Measurements from ENCODE around the gene FNDC1. TPM values are rescaled to one million over a fixed set of nuclear protein-coding genes. Genes with fewer than 3 reads are reported as not detected.
"Not testable (repeated sequence)": the region's sequence is repeated elsewhere in the genome, so short reads cannot be mapped to it uniquely, and the experiment has no call there.

Gene FNDC1
- total RNA-seq, 1 experiment from 2014 or later, result not detected

DNA sequence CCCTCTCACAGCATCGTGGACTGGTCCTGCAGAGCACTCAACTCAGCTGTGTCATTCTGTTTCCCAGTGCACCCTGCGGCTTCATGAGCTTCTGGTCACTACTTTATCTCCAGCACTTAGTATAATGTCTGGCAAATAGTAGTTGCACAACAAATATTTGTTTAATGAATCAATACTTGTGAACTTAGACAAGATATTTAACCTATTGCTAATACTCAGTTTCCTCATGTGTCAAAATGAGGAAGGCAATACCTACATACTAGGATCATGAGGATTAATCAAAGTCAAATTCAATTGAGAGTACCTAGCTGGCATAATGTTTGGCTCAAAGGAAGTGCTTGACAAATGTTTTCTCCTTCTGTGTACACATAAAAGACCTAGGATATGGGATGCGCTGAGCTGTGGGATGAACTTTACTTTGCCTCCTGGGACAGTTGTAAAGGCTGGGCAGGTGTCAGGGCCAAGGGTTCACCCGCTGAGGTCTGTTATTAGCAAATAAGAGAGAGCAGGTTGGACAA, 86.3 kb downstream of the FNDC1 start:
- no peak for DNase-seq (ENCODE audit: low read depth)

DNA sequence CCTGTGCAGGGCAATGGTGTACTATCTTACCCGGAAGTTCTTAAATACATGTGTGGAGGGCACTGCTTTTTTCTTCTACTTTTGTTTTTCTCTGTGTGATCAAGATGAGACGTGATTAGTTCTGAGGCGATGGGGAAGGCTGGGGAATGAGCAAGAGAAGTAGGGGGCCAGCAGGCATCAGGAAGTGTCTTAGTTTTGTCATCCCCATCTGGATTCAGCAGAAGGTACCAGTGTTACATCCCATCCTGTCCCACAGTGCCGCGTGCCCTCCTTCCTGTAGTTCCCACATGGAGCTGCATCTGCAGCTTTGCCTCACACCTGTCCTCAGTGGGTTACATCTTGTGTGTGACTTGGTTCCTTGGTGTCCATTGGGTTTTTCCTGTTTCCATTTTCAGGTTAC, 86.9 kb downstream of the FNDC1 start:
- no peak for DNase-seq (ENCODE audit: low read depth)

DNA sequence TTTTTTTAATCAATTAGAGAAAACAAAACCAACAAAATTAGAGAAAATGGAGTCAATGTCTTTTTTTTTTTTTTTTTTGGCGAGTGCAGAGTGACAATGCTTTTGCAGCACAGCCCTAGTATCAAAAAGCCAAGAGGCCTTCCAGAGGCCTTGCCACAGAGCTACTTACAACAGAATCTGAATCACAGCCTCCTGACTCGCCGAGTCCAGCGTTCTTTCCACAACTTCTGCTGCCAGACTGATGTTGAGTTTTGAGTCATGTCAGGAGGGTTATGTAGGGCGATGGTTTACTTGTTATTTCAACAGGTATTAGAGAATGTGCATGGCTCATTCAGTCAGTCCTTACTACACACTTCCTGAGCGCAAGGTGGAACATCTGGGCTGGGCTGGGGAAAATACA, 88.6 kb downstream of the FNDC1 start:
- no peak for DNase-seq (ENCODE audit: low read depth)

DNA sequence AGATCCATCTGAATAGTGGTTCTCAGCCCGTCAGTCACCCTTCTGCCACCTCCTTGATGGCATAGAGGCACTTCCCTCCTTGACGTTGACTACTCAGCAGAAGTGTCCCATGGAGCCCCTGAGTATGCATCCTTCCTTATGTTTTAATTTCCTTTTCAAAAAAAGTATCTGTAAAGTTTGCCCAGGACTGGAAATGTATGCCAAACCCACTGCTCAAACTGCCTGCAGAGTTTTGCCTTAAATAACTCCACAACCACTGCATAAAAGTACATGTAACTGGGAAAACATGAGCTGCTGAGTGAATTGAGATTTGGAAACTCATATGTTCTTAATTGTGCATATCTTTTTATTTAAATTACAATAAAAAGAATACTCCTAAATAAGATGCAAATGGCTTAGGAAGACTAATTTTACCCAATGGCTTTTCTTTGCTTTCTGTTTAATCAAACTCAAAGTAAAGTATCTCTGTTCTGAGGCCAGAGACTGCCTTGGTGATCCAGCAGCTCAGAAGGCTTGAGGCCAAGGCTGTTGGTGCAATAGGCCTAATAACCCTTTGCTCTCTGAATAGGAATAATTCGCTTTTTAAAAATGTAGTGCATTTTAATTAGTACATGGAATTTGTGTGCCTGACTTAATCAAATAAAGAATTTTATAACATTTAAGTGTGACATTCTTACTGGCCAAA, 90.4 kb downstream of the FNDC1 start:
- DNase-seq (ENCODE audit: low read depth), result no peak

DNA sequence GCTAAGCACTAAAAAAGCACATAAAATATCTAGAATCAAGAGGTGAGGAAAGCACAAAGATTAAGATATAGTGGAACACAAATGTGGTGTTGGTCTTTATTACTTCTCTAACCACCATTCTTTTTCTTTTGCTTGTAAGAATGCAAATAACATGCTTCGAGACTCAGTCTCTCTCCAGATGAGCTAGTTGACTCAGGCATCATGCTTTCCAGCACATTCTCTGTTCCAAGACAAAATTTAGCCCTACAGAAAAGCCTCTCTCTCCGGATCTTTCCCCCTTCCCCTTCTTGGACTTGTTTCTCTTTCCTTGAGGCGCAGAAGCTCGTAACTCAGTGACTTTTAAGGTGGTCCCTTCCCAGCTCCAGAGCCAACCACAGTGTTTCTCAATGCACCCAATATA, 91.0 kb downstream of the FNDC1 start:
- DNase-seq (ENCODE audit: low read depth), result no peak

DNA sequence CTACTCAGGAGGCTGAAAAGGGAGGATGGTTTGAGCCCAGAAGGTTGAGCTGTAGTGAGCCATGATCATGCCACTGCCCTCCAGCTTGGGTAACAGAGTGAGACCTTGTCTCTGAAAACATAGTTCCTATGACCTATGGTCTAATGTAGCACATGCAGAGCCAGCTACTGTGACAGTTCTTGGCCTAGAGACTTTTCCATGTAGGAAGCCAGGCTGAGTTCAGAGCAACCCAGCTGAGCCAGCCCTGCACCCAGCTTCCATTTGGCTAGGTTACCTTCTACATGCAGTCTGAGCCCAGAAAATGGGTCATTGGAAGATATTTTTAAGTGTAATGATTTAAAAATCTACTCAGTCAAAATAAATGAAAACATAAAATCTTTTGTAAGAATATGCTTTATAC, 92.8 kb downstream of the FNDC1 start:
- DNase-seq (ENCODE audit: low read depth), result no peak

DNA sequence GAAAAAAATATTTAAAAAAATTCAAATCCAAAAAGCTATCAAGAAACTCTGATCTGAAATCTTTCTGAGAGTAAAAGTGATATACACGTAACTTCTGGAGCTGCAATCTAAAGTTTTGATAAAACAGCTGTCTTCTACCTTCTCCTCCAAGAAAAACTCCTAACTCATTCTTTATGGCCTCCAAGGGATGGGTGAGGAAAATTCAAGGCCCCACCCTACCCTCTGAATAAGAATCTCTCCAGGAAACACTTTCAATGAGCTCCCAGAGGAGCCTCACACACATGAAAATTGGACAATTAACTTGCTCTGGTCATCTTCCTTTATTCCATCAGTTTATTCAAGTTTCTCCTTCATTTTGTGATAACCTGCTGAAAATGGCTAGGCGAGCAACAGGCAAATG, 93.4 kb downstream of the FNDC1 start:
- DNase-seq (ENCODE audit: low read depth), result no peak

DNA sequence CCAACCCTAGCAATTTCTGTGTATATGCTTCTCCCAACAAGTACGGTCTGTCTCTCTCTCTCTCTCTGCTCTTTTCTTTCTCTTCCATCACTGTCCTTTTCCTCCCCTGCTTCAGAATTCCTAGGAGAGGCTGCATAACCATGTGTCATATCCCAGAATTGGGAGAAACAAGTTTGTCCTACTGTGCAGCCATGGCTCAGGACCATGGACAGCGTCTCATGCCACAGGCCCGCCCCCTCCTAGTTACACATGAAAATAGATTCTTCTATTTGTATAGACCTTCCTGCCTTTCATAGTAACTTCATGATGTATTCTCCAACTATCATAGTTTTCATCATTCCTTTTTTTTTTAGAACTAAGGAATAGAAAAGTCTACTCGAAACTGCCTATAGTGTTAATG, 98.0 kb downstream of the FNDC1 start:
- no peak for DNase-seq (ENCODE audit: low read depth)

DNA sequence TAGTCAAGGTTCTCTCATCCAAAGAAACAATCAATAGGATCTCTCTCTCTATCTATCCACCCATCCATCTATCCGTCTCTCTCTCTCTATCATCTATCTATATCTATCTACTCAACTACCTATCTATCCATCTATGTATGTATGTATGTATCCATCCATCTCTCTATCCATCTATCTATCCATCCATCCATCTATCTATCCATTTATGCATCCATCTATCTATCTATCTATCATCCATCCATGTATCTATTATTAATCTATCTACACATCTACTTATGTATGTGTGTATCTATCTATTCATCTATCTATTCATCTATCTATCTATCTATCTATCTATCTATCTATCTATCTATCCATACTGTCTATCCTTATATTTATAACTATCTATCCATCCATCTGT, 99.3 kb downstream of the FNDC1 start:
- DNase-seq (ENCODE audit: low read depth), result no peak

DNA sequence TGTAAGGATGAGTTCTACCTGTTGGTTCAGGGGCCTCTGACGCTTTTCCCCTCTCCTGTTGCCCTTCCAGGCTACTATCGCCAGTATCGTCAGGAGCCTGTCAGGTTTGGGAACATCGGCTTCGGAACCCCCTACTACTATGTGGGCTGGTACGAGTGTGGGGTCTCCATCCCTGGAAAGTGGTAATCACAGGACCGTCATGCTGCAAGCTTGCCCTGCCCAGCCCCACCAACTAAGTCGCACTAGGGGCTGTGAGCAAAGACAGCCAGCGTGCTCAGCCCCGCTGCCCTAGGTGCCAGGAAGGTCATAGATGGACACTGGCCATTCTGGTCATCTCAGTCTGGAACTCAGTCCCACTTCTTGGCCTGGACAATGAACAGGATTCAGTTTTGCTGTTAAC, 102.1 kb downstream of the FNDC1 start:
- no peak for DNase-seq (ENCODE audit: low read depth)

DNA sequence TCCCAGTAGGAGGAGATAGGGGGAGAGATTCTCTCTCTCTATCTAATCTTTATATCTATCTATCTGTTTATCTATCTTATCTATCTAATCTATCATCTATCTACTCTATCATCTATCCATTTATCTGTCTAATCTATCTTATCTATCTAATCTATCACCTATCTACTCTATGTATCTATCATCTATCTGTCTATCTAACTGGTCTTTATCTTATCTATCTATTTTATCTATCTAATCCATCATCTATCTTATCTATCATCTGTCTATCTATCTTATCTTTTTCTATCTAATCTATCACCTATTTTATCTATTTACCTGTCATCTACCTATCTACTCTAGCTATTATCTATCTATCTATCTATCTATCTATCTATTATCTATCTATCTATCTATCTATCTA, 109.4 kb downstream of the FNDC1 start:
- DNase-seq (ENCODE audit: low read depth), result no peak

DNA sequence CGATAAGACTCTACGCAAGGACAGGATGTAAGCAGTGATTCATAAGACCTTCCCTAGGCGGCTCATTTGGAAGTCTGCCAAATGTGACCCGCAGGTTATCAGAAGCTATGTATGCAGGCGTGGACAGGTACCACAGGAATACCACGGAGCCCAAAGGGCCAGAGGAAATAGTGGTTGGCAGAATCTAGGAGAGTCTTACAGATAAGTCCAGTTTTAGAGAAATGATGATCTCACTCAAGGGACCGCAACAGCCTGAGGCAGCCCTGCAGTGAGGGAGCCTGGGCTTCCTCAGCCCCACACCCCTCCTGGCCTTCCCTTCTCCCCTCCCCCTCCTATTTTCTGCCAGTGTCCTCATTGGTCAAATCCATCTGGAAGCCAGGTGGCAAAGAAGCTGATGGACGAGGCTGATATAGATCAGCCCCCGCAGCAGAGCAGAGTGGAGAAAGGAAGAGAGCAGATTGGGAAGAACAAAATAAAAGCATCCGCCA, 110.6 kb downstream of the FNDC1 start:
- DNase-seq (ENCODE audit: low read depth), result peak; percentile 65

DNA sequence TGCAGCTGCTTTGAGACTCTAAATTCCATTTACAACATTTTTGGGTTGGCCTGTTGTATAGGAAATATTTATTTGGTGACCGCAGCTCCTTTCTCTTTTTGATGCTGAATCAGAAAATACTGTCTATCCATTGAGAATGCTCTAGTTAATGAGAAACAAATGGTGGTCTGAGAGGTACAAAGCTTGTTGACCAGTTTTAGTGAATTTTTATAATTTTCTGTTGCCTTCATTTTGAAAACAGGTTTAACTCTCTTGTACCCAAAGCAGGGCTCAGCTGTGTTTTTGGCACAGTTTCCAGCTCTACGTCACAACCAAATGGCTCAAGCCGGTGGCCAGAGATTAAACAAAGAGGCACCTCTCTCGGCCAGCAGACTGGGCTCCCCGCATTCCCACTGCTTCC, 113.2 kb downstream of the FNDC1 start:
- DNase-seq (ENCODE audit: low read depth), result no peak

DNA sequence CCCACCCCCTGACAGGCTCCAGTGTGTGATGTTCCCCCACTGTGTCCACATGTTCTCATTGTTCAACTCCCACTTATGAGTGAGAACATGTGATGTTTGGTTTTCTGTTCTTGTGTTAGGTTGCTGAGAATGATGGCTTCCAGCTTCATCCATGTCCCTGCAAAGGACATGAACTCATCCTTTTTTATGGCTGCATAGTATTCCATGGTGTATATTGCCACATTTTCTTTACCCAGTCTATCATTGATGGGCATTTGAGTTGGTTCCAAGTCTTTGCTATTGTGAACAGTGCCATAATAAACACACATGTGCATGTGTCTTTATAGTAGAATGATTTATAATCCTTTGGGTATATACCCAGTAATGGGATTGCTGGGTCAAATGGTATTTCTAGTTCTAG, 115.5 kb downstream of the FNDC1 start:
- not testable (repeated sequence) for DNase-seq (ENCODE audit: low read depth)

DNA sequence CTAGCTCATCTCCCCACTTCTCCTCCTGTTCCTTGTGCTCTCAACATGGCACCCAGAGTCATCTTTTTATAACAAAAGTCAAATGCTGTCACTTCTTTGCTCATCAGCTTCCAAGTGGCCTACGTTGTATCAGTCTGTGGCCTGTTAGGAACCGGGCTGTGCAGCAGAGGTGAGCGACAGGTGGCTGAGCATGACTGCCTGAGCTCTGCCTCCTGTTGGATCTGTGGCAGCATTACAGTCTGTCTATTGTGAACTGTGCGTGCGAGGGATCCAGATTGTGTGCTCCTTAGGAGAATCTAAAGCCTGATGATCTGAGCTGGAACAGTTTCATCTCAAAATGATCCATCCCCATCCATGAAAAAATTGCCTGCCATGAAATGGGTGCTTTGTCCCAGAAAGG, 129.6 kb downstream of the FNDC1 start:
- DNase-seq (ENCODE audit: low read depth), result no peak

DNA sequence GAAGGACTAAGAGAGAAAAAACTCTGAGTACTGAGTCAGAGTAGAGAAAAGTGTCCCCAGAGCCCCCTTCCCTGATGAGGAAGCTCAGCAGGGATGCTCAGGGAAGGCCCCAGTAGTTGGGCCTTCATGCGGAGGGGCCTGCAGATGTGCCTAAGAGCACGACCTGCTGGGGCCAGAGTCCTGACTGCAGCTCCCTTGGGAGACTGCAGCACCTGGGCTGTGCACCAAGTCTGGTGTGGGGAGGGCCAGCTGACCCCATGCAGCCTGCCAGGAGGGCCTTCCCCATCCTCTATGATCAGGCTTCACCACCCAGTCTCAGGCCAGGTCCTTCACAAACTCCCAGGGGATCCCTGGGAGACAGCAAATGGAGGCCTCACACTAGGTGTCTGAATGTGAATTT, 130.4 kb downstream of the FNDC1 start:
- no peak for DNase-seq (ENCODE audit: low read depth)

DNA sequence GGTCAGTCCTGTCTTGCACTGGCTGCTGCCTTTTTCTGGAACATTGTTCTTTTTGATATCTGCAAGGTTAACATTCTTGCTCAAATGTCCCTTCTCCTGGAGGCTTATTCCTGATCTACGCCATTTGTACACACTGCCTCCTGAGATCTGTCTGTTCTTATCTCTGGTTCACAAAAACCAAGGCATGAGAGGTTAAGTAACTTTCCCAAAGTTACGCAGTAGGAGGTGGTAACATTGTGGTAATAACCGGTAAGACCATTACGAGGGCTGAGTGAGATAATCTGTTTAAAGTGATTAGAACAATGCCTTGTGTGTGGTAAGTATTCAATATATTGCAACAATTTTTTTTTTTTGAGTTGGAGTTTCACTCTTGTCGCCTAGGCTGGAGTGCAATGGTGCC, 132.1 kb downstream of the FNDC1 start:
- no peak for DNase-seq (ENCODE audit: low read depth)

DNA sequence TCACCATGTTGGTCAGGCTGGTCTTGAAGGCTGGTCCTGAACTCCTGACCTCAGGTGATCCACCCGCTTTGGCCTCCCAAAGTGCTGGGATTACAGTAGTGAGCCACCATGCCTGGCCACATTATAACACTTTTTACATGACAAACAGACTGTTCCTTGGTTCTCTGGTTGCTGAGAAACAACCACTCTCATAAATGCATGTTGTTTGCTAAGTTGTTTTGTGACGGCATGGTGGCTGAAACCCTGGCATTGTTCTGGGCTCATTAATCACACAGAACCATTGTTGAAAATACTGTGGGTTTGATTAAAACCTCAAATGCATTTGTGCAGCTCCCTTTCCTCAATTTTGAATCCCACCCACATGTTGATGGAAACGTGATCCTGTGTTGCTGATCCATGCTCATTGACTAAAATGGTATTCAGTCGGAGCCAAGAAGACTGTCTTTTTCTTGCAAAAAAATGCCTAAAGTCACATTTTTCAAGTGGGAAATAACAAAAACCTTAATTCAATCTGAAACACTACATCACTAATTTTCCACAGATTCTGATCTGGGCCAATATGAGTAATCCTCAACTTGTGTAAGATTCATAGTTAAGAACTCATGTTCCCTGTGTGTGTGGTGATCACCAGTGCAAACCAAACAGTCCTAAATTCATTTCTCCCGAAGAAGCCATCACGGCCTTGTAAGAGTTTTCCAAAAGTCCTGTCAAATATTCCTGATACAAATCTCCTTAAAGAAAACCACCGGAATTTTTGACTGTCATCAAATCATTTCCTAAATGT, 132.8 kb downstream of the FNDC1 start:
- no peak for DNase-seq (ENCODE audit: low read depth)

DNA sequence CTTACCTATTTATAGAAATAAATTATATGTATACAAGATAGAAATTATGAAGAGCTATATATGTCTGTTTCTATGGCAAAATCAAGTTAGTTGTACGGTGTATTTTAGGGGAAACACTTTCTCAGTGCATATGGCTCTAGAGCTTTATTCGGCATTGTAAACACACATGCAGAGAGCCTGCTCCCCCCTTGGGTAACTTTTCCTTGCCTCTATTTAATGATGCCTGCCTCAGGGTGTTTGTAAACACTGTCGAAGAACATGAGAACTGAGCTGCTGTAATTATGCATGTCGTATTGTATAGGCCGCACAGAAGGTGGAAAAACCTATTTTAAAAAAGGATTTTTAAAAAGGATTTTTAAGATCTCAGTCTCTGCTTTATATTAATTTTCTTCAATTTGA, 133.4 kb downstream of the FNDC1 start:
- DNase-seq (ENCODE audit: low read depth), result no peak

DNA sequence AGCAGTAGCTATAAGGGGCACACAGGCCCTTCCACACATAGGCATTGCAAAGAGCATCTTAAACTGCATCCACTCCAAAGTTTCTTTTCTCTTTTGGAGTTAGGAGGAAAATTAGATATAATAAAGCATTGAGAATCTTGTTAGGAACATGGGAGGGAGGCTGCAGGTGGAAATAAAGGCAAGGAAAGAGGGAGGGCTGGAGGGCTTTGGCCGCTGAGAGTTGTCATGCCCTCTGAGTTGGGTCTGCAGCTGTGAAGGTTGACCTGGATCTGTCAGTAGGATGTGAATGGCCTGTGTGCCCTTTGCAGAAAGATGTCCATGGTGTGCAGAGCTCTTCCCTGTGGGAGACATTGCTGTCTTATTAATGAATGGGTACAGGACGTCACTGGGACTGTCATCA, 134.0 kb downstream of the FNDC1 start:
- DNase-seq (ENCODE audit: low read depth), result no peak

DNA sequence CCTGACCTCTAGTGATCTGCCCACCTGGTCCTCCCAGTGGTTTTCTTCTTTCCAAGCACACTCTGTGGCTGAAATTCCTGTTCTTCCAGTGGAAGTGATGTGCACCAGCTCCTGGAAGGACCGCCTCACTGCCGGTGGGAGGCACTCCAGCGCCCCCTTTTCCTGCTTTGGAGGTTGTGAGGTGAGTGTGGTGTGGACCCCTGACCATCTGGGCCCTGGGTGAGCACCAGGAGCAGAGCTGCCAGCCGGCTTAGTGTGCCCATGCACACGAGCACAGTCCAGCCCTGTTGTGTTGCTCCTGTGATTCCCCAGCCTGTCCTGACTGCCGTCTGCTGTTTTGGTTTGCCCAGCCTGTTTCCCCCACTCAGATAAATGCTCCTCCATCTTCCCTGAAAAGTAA, 134.6 kb downstream of the FNDC1 start:
- DNase-seq (ENCODE audit: low read depth), result no peak

DNA sequence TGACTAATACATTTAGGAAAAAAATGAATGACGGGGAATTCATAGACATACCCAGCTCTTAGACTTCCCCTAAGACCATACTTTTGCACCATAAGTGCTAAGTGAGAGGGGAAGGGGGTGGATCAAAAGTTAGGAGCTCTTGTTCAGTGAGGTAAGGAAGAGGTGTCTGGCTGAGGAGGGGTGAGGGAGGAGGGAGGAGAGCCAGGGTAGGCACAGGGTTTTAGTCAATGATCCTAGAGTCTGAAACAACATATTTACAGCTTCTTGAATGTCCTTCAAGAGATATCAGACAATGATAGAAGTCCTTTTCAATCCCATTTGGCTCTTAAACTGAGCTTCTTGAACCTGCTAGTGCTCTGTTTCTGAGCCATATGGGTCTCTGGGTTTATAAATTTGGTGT, 135.4 kb downstream of the FNDC1 start:
- no peak for DNase-seq (ENCODE audit: low read depth)

DNA sequence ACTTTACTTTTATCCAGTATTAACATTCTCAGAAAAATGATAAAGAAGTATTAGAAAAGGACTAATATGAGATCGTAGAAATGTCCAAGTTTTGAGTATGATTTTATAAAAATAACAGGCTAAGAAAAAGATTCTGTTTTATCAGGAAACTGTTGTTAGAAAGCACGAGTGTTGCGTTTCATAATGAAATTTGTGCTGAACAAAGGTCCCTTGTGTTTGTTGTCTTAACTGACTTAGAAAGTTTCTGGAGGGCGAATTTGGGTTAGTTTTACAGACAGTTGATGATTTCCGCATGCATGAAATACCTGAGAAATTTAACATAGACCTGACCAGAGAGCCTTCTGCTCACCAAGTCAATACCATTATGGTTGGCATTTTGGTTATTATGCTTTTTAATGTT, 136.0 kb downstream of the FNDC1 start:
- no peak for DNase-seq (ENCODE audit: low read depth)

All from HT1080 (cell line).